Motor neuron (in vitro differentiated cells): ENCODE measurements around the gene IBA57. TPM values are rescaled to one million over a fixed set of nuclear protein-coding genes. Genes with fewer than 3 reads are reported as not detected.

Experiments
- ATAC-seq, 8 experiments: fragments of 200-7000 bp; cut with Tn5 transposase; replicated peaks in 6 of 8; 2 replicates each; pipeline ENCODE4 v1.8.0; 2021; ENCODE audit warnings: mild to moderate bottlenecking in 8 of 8, moderate library complexity in 8 of 8
- H3K27ac ChIP-seq, 2 donors: fragments of 250-450 bp; sonication (Bioruptor Pico); 2 replicates each; pipeline ENCODE4 v1.9.0; 2021; ENCODE audit warnings: antibody characterized with exemption in 2 of 2, mild to moderate bottlenecking in 2 of 2, moderate library complexity in 1 of 2
- H3K4me1 ChIP-seq, 2 donors: fragments of 250-450 bp; sonication (Bioruptor Pico); replicated peaks in 1 of 2; 2 replicates each; pipeline ENCODE4 v1.6.1; 2021; ENCODE audit warnings: antibody characterized with exemption in 2 of 2, mild to moderate bottlenecking in 2 of 2, moderate library complexity in 1 of 2
- H3K4me3 ChIP-seq, 5 donors: fragments of 250-450 bp; sonication (Bioruptor Pico); 2 replicates each; pipeline ENCODE4 v1.9.0; 2021; ENCODE audit warnings: antibody characterized with exemption in 5 of 5, mild to moderate bottlenecking in 5 of 5, moderate library complexity in 4 of 5
- WGBS, 10 experiments: fragments of 450-650 bp; shearing (Covaris generic); methylation state at CpG; one replicate each; pipeline ENCODE4 v1.0.0; 2022; 5-methylcytosine and 5-hydroxymethylcytosine counted together
- in situ Hi-C, 9 experiments: fragments of 400-800 bp; cut with MboI; loops; one replicate each; pipeline ENCODE4 v1.15.0; 2021; ENCODE audit warnings: low sequenced_read_pairs in 9 of 9, low pct_unique_long_range_greater_than_20kb in 2 of 9; ENCODE audit not compliant: unreplicated experiment in 9 of 9
- total RNA-seq, 8 experiments: library from RNA; unstranded; fragments of 300-600 nt; gene quantifications; 2 replicates each; pipeline versions ENCODE4 v1.2.3 to v1.2.4, GENCODE V29; 2022

The IBA57 gene
- total RNA-seq, 8 experiments from 2014 or later, result 2.8 to 6.0 (median 4.2) TPM

DNA sequence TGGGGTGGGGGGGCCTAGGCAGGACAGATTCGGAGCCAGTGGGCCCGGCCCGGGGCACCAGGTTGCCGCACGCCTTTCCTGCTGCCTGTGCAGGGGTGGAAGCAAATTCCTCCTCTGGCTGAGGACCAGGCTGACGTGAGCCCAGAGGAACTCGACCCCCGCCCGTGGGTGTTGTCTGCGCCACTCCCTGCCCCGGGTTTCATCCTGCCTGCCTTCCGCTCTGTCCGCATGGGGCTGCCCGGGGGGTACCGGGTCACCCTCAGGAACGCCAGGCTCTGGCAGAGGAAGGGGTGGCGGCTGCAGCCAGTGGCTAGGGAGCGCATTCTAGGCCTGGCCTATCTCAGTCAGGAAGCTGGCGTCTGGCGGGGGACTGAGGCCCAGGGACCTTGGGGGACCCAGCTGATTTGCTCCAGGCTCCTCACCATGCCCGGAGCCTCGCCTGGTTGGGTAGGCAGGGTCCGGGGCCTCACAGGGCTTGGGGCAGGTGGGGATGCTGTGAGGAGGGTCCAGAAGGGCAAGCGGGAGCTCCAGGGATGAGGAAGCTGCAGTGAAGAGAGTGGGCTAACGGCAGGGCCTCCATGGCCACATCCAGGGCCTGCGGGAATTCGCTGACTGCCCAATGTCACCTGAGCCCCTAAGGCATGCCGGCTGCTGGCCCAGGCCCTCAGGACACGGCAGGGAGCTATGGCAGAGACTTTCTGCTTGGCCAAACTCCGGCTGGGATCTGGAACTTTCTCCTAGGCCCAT is 2.4 kb upstream of the IBA57 start:
- H3K27ac ChIP-seq, result no peak overlapping the region
- no peak overlapping the region for H3K4me3 ChIP-seq
- ATAC-seq, result peak in 3 of 8 experiments; percentile 0 to 6 (median 2)
- in situ Hi-C loops, result no loop called here
- peaks cover 9 to 10% of the 10 kb centered on the region in 2 donors for H3K4me1 ChIP-seq
- 44 to 100% (median 84%) methylated on average over 1 to 13 of the region's 30 CpGs; no CpG with 5 or more reads in 4 of the 10 experiments for WGBS, 10 experiments

DNA sequence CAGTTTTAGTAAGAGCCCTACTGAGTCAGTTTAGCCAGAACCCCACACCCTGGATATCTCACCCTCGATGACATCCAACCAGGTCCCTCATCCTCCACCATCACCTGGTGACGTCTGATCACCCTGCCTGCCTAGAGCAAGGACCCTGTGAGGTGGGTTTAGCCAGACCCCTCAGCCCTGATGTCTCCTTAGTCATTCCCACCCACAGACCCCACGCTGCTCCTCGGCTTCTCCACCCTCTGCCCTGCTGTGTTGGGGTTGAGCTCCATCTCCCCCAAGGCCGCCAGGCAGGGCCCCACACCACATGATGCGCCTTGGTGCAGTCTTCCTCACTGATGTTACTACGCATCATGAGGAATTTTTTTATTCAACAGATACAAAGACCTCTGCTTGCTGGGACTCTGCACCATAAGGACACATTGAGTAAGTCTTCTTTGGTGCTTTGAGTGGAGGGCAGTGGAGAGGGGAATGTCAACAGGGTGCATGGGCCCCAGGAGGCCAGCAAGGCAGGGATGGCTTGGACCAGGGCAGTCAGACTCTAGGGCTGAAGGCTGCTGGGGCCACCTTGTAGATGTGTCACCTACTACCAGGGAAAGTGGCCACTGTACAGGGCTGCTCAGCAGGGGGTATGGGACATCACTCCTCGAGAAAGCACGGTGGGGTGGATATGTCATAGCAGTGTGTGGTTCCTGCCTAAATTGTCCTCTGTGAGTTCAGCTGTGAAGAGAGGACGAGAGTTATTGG is 1.7 kb upstream of the IBA57 start:
- WGBS, 10 experiments, result 95 to 100% (median 96%) methylated on average over 1 to 5 of the region's 10 CpGs; no CpG with 5 or more reads in 5 of the 10 experiments

DNA sequence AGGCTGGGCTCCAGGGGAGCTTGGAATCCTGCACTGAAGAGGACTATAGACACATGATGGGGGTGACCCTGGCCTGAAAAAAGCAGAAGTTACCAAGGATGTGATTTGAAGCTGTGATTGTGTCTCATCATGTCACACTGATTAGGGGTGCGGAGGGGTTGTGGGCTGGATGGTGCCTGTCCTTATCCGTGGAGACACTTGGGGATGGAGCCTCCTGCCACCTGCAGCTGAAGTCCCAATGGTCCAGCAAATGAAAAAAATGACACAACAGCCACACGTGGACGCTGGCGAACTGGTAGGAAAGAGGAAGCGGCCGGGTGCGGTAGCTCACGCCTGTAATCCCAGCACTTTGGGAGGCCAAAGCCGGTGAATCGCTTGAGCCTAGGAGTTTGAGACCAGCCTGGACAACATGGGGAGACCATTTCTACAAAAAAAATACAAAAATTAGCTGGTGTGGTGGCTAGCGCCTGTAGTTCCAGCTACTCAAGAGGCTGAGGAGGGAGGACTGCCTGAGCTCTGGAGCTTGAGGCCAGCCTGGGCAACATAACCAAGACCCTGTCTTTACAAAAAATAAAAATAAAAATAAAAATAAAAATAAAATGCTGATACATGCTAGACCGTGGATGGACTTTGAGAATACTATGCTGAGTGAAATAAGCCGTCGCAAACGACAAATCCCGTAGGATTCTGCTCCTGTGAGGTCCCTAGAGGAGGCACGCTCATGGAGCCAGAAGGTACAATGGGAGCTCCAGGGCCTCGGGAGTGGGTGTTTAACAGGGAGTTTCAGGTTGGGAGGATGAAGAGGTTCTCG is 838 bp upstream of the IBA57 start:
- H3K27ac ChIP-seq, result peak overlapping the region; percentile 74 to 79
- in situ Hi-C loops, result no loop called here
- H3K4me3 ChIP-seq, result peak overlapping the region; percentile 43 to 83 (median 71)
- peak in 3 of 8 experiments; percentile 0 to 3 (median 1) for ATAC-seq
- 38 to 98% (median 55%) methylated on average over 2 to 17 of the region's 20 CpGs for WGBS, 10 experiments
- peaks cover 9 to 10% of the 10 kb centered on the region in 2 donors for H3K4me1 ChIP-seq

More for the DNA sequence above, 1.7 kb upstream of the IBA57 start:
- H3K4me3 ChIP-seq, result no peak overlapping the region
- ATAC-seq, result no peak
- no peak overlapping the region for H3K27ac ChIP-seq
- peaks cover 9 to 10% of the 10 kb centered on the region in 2 donors for H3K4me1 ChIP-seq
- in situ Hi-C loops, result no loop called here

GRCh38 chr1:228166170-228166936 is 749 bp downstream of the IBA57 start:
- peak overlapping the region; percentile 63 to 83 (median 71) for H3K4me3 ChIP-seq
- in situ Hi-C loops, result no loop called here
- WGBS, 10 experiments, result 0 to 48% (median 37%) methylated on average over 1 to 11 of the region's 26 CpGs; no CpG with 5 or more reads in 4 of the 10 experiments
- peaks cover 9 to 10% of the 10 kb centered on the region in 2 donors for H3K4me1 ChIP-seq
- peak overlapping the region; percentile 98 to 100 for H3K27ac ChIP-seq
- ATAC-seq, result peak; percentile 5 to 34 (median 20)

GRCh38 chr1:228168563-228169270 is 3.1 kb downstream of the IBA57 start:
- in situ Hi-C loops, result no loop called here
- Histone ChIP-seq H3K4me3 (no peak overlapping the region), H3K4me1 (peaks cover 9 to 14% of the 10 kb centered on the region in 2 donors), H3K27ac (no peak overlapping the region)
- 60 to 94% (median 82%) methylated on average over 1 to 11 of the region's 12 CpGs; no CpG with 5 or more reads in 4 of the 10 experiments for WGBS, 10 experiments
- no peak for ATAC-seq

DNA sequence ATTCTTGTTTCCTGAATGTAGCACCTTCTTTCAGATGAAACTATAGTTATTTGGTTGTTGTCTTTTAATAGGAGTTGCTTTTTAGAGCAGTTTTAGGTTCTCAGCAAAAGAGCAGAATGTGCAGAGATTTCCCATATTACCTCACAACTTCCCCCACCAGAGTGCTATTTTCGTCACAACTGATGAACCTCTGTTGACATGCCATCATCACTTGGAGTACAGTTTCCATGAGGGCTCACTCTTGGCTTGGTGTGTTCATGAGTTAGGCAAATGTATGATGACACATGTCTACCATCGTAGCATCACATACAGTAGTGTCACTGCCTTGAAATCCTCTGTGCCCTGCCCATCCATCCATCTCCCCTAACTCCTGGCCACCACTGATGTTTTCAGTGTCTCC is 3.7 kb downstream of the IBA57 start:
- no peak for ATAC-seq
- no peak overlapping the region for H3K4me3 ChIP-seq
- in situ Hi-C loops, result no loop called here
- no peak overlapping the region for H3K27ac ChIP-seq
- H3K4me1 ChIP-seq, result peaks cover 9 to 16% of the 10 kb centered on the region in 2 donors
- WGBS, 10 experiments, result 17 to 100% (median 92%) methylated on average over 1 to 2 of the region's 2 CpGs; no CpG with 5 or more reads in 2 of the 10 experiments

- no peak overlapping the region for H3K4me3 ChIP-seq
- H3K4me1 ChIP-seq, result peaks cover 6 to 17% of the 10 kb centered on the region in 2 donors
- H3K27ac ChIP-seq, result no peak overlapping the region
- 74 to 100% (median 84%) methylated on average over 2 to 5 of the region's 7 CpGs; no CpG with 5 or more reads in 3 of the 10 experiments for WGBS, 10 experiments
- in situ Hi-C loops, result no loop called here
- ATAC-seq, result no peak
Measured at GRCh38 chr1:228170666-228171065, 5.1 kb downstream of the IBA57 start.

GRCh38 chr1:228171221-228171891 is 5.8 kb downstream of the IBA57 start:
- WGBS, 10 experiments, result 47 to 95% (median 74%) methylated on average over 2 to 8 of the region's 10 CpGs; no CpG with 5 or more reads in 2 of the 10 experiments
- no peak overlapping the region for H3K4me3 ChIP-seq
- in situ Hi-C loops, result no loop called here
- no peak overlapping the region for H3K27ac ChIP-seq
- peaks cover 6 to 17% of the 10 kb centered on the region in 2 donors for H3K4me1 ChIP-seq
- ATAC-seq, result no peak

- H3K27ac ChIP-seq, result no peak overlapping the region
- in situ Hi-C loops, result no loop called here
- peaks cover 0 to 11% of the 10 kb centered on the region in 2 donors for H3K4me1 ChIP-seq
- 70 to 100% (median 88%) methylated on average over 1 to 11 of the region's 21 CpGs; no CpG with 5 or more reads in 4 of the 10 experiments for WGBS, 10 experiments
- ATAC-seq, result no peak
- H3K4me3 ChIP-seq, result no peak overlapping the region
Measured at GRCh38 chr1:228172591-228173527, 7.3 kb downstream of the IBA57 start.
